RPMI8226 (cell line): ENCODE data around the gene RAPGEF1.

Experiments
- DNase-seq: peaks from one replicate; pipeline ENCODE4 v3.0.0-alpha.2; 2015

The RAPGEF1 gene

GRCh38 chr9:131641618-131642495 lies 98.0 kb downstream of the RAPGEF1 start:
- no peak for DNase-seq

GRCh38 chr9:131640438-131641137 lies 99.3 kb downstream of the RAPGEF1 start:
- DNase-seq = no peak

GRCh38 chr9:131639769-131640437 lies 100.0 kb downstream of the RAPGEF1 start:
- no peak for DNase-seq

GRCh38 chr9:131636593-131636992 lies 103.3 kb downstream of the RAPGEF1 start:
- no peak for DNase-seq

GRCh38 chr9:131635892-131636291 lies 104.0 kb downstream of the RAPGEF1 start:
- DNase-seq = no peak

GRCh38 chr9:131635285-131635684 lies 104.6 kb downstream of the RAPGEF1 start:
- DNase-seq = no peak

- DNase-seq = no peak
These were observed 106.3 kb downstream of the RAPGEF1 start for GRCh38 chr9:131633491-131634031.

- DNase-seq = no peak
These were observed 108.6 kb downstream of the RAPGEF1 start for GRCh38 chr9:131631306-131631705.

GRCh38 chr9:131630205-131630831 lies 109.6 kb downstream of the RAPGEF1 start:
- DNase-seq = no peak

GRCh38 chr9:131629825-131630204 lies 110.1 kb downstream of the RAPGEF1 start:
- DNase-seq = no peak

GRCh38 chr9:131629226-131629500 lies 110.7 kb downstream of the RAPGEF1 start:
- DNase-seq = no peak

GRCh38 chr9:131628459-131629225 lies 111.2 kb downstream of the RAPGEF1 start:
- no peak for DNase-seq

- DNase-seq = no peak
These were observed 112.0 kb downstream of the RAPGEF1 start for GRCh38 chr9:131627648-131628458.

- DNase-seq = no peak
These were observed 112.6 kb downstream of the RAPGEF1 start for GRCh38 chr9:131627326-131627647.

- no peak for DNase-seq
These were observed 113.8 kb downstream of the RAPGEF1 start for GRCh38 chr9:131625790-131626670.

GRCh38 chr9:131625508-131625787 lies 114.4 kb downstream of the RAPGEF1 start:
- DNase-seq = no peak

GRCh38 chr9:131624636-131625507 lies 115.0 kb downstream of the RAPGEF1 start:
- DNase-seq = no peak

- DNase-seq = no peak
These were observed 116.1 kb downstream of the RAPGEF1 start for GRCh38 chr9:131623655-131624330.

- DNase-seq = no peak
These were observed 117.4 kb downstream of the RAPGEF1 start for GRCh38 chr9:131622523-131622922.
